ENCODE measurements around the gene PAPLN. TPM values are rescaled to one million over a fixed set of nuclear protein-coding genes. Genes with fewer than 3 reads are reported as not detected.

The PAPLN gene
- total RNA-seq, 1 experiment from 2014 or later: 0.40 TPM

DNA sequence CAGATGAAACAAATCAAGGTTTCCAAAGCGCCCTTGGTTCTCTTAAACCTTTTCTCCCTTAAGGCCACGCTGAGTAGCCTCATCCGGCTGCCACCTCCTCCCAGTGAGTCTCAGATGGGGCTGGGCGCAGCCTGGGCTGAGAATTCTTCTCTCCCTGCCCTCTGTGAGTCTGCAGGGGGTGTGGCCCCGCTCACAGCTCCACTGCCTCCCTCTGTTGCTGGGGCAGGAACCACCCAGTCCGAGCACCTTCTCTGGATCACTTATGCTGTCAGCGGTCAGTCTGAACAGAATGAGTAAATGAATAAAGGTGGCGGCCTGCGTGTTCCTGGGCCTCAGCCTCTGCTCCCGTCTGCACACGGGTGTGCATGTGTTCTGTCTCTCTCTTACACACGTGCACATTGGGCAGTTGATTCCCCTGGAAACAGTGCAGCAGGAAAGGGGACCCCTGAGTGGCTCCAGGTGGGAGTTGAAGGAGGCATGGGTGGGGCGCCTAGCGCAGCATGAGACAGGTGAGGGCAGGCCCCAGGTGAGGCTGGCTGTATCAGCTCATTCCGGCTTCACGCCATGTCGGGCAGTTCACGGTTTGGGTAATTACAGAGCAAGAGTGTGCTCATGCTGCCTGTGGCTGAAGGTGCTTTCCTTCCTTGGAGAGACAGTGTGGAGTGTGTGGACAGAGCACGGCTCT lies 4.3 kb downstream of the PAPLN start:
- TF ChIP-seq EZH2phosphoT487 (IDR thresholded peaks at IDR 0.05; ENCODE audit: borderline replicate concordance, low read length) (no peak), EZH2 (IDR thresholded peaks at IDR 0.05; ENCODE audit: low read length, unreplicated experiment) (no peak), CTCF (conservative IDR thresholded peaks at IDR 0.05; ENCODE audit: low read depth, low read length) (no peak)
- Histone ChIP-seq H3K27me3 (ENCODE audit: low read length) (peaks cover 31% of the 10 kb centered on the region), H3F3A (ENCODE audit: low read length, unreplicated experiment) (no peaks in the 10 kb centered on the region), H3K9ac (ENCODE audit: low read length) (no peak overlapping the region), H3K36me3 (ENCODE audit: low read depth, low read length) (no peaks in the 10 kb centered on the region), H3K79me2 (ENCODE audit: low read length) (no peaks in the 10 kb centered on the region), H2AFZ (ENCODE audit: low read length) (no peak overlapping the region), H3K9me2 (replicated peaks; ENCODE audit: low read length) (no peaks in the 10 kb centered on the region), H3K4me1 (ENCODE audit: insufficient read depth, low read length) (peaks cover 30% of the 10 kb centered on the region), H3K9me3 (ENCODE audit: low read length) (no peaks in the 10 kb centered on the region), H4K20me1 (ENCODE audit: low read length) (peaks cover 5% of the 10 kb centered on the region; the same call in 1 of the 2 replicates), H3K4me2 (ENCODE audit: low read length) (no peak overlapping the region), H3K27ac (ENCODE audit: low read length) (no peak overlapping the region), H3K4me3 (ENCODE audit: low read length) (no peak overlapping the region)
- POLR2A ChIA-PET (ENCODE audit: unreplicated experiment): no interaction called here
- BruUV-seq (replicated peaks): no TSS peak
- intact Hi-C loops (cut with micrococcal nuclease): no loop called here
- DNase-seq (no peak), ATAC-seq (no peak)
- CTCF ChIA-PET: no interaction called here

DNA sequence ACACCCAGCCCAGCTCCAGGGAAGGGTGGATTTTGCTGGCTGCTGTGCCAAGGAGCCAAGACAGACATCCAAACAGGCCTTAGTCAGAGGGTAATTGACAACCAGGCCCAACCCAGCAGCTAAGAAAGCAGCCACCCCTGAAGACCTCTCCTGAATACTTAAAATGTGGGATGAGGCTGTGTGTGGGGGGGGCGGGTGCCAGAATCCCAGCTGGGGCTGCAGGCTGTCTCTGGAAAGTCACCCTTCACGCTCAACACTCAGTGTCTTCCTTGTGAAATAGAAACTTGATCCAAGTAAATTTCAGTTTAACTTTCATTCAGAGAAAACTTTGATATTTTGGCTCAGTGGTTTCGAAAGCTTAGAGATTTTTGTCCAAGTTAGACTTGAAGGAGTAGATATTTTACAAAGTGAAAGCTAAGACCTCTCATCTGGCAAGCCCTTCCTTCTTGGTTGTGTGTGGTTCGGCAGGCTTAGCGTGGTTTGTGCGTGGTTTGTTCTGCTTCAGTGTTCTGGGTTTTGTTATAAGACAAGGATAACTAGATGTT lies 5.1 kb downstream of the PAPLN start:
- no peaks in the 10 kb centered on the region for H3K9me3 ChIP-seq (ENCODE audit: low read length)
- no peaks in the 10 kb centered on the region for H3K9me2 ChIP-seq (replicated peaks; ENCODE audit: low read length)
- intact Hi-C loops (cut with micrococcal nuclease): no loop called here
- BruUV-seq (replicated peaks): no TSS peak
- no peaks in the 10 kb centered on the region for H3K79me2 ChIP-seq (ENCODE audit: low read length)
- H2AFZ ChIP-seq (ENCODE audit: low read length): no peak overlapping the region
- no peak for ATAC-seq
- H3K27me3 ChIP-seq (ENCODE audit: low read length): peaks cover 23% of the 10 kb centered on the region
- POLR2A ChIA-PET (ENCODE audit: unreplicated experiment): no interaction called here
- H3K4me2 ChIP-seq (ENCODE audit: low read length): no peak overlapping the region
- DNase-seq: no peak
- H3K9ac ChIP-seq (ENCODE audit: low read length): no peak overlapping the region
- no peak overlapping the region for H3K4me3 ChIP-seq (ENCODE audit: low read length)
- CTCF ChIA-PET: no interaction called here
- TF ChIP-seq EZH2 (IDR thresholded peaks at IDR 0.05; ENCODE audit: low read length, unreplicated experiment): no peak
- TF ChIP-seq EZH2phosphoT487 (IDR thresholded peaks at IDR 0.05; ENCODE audit: borderline replicate concordance, low read length): no peak
- no peak for TF ChIP-seq CTCF (conservative IDR thresholded peaks at IDR 0.05; ENCODE audit: low read depth, low read length)
- no peak overlapping the region for H3K27ac ChIP-seq (ENCODE audit: low read length)
- peaks cover 27% of the 10 kb centered on the region for H3K4me1 ChIP-seq (ENCODE audit: insufficient read depth, low read length)
- peaks cover 5% of the 10 kb centered on the region; the same call in 1 of the 2 replicates for H4K20me1 ChIP-seq (ENCODE audit: low read length)
- H3K36me3 ChIP-seq (ENCODE audit: low read depth, low read length): no peaks in the 10 kb centered on the region
- no peaks in the 10 kb centered on the region for H3F3A ChIP-seq (ENCODE audit: low read length, unreplicated experiment)

DNA sequence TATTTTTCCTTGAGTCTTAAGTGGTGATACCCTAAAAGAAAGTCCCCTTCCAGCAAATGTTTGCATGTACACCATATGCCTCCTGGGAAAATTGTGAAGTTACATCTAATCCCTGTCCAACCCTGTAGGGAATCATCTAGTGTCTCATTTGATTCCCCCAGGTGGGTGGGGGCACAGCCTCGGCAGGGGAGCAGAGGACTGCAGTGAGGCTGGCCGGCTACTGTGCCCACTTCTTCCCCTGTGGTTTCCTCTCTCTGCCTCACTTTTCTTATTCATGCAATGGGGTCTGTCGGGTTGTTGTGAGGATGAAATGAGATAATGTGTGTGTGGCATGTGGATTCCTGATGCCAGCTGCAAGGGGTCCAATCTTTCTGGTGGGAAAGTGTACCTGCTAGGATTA lies 6.0 kb downstream of the PAPLN start:
- Histone ChIP-seq H3F3A (ENCODE audit: low read length, unreplicated experiment) (no peaks in the 10 kb centered on the region), H3K4me3 (ENCODE audit: low read length) (no peak overlapping the region), H3K9ac (ENCODE audit: low read length) (no peak overlapping the region), H3K27ac (ENCODE audit: low read length) (no peak overlapping the region), H4K20me1 (ENCODE audit: low read length) (peaks cover 5% of the 10 kb centered on the region; the same call in 1 of the 2 replicates), H3K4me1 (ENCODE audit: insufficient read depth, low read length) (peaks cover 18% of the 10 kb centered on the region), H3K79me2 (ENCODE audit: low read length) (no peaks in the 10 kb centered on the region), H3K9me3 (ENCODE audit: low read length) (no peaks in the 10 kb centered on the region), H3K27me3 (ENCODE audit: low read length) (peaks cover 14% of the 10 kb centered on the region), H3K36me3 (ENCODE audit: low read depth, low read length) (no peaks in the 10 kb centered on the region), H3K9me2 (replicated peaks; ENCODE audit: low read length) (no peaks in the 10 kb centered on the region), H3K4me2 (ENCODE audit: low read length) (no peak overlapping the region), H2AFZ (ENCODE audit: low read length) (no peak overlapping the region)
- ChIA-PET CTCF (no interaction called here), POLR2A (ENCODE audit: unreplicated experiment) (no interaction called here)
- ATAC-seq (no peak), DNase-seq (no peak)
- no peak for TF ChIP-seq CTCF (conservative IDR thresholded peaks at IDR 0.05; ENCODE audit: low read depth, low read length)
- TF ChIP-seq EZH2phosphoT487 (IDR thresholded peaks at IDR 0.05; ENCODE audit: borderline replicate concordance, low read length): no peak
- TF ChIP-seq EZH2 (IDR thresholded peaks at IDR 0.05; ENCODE audit: low read length, unreplicated experiment): no peak
- intact Hi-C loops (cut with micrococcal nuclease): no loop called here
- BruUV-seq (replicated peaks): no TSS peak
